ENCODE results near the gene ZNF740.
"Not testable (repeated sequence)": the region's sequence is repeated elsewhere in the genome, so short reads cannot be mapped to it uniquely, and the experiment has no call there.

ZNF740 gene

DNA sequence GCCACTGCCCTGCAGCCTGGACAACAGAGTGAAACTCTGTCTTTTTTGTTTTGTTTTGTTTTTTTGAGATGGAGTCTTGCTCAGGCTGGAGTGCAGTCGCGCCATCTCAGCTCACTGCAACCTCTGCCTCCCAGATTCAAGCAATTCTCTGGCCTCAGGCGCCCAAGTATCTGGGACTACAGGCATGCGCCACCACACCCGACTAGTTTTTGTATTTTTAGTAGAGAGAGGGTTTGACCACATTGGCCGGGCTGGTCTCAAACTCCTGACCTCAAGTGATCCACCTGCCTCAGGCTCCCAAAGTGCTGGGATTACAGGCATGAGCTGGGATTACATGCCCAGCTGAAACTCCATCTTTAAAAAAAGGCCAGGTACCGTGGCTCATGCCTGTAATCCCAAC lies 21.8 kb downstream of the ZNF740 start:
- H3K4me1 ChIP-seq (ENCODE audit: control insufficient read depth, insufficient read depth, low read length, poor library complexity, severe bottlenecking); H3K27ac ChIP-seq (ENCODE audit: low read depth, low read length, severe bottlenecking); H3K4me3 ChIP-seq (ENCODE audit: extremely low read depth, insufficient read depth, low read length, poor library complexity, severe bottlenecking); H3K9me3 ChIP-seq (ENCODE audit: control insufficient read depth, low read length); H3K36me3 ChIP-seq (ENCODE audit: control insufficient read depth, insufficient read depth, low read length): not testable (repeated sequence)
- 85 to 89% methylated on average over 4 to 7 of the region's 7 CpGs for WGBS, 2 experiments (ENCODE audit: insufficient coverage in 2 of 2)

DNA sequence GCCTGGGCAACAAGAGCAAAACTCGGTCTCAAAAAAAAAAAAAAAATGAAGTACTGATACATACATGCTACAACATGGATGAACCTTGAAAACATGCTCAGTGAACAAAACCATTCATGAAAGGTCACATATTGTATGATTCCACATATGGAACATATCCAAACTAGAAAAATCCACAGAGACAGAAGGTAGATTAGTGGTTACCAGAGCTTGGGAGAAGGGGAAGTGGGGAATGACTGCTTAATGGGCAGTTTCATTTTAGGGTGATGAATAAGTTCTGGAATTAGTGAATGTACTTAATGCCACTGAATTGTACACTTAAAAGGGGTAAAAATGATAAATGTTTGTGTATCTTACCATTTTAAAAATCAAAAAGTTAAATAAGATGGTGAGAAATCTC lies 23.8 kb downstream of the ZNF740 start:
- WGBS, 2 experiments (ENCODE audit: insufficient coverage in 2 of 2): 100% methylated on average over 1 of the region's 1 CpG; no CpG with 5 or more reads in 1 of the 2 experiments
- Histone ChIP-seq H3K9me3 (ENCODE audit: control insufficient read depth, low read length) (no peaks in the 10 kb centered on the region), H3K36me3 (ENCODE audit: control insufficient read depth, insufficient read depth, low read length) (no peaks in the 10 kb centered on the region)

DNA sequence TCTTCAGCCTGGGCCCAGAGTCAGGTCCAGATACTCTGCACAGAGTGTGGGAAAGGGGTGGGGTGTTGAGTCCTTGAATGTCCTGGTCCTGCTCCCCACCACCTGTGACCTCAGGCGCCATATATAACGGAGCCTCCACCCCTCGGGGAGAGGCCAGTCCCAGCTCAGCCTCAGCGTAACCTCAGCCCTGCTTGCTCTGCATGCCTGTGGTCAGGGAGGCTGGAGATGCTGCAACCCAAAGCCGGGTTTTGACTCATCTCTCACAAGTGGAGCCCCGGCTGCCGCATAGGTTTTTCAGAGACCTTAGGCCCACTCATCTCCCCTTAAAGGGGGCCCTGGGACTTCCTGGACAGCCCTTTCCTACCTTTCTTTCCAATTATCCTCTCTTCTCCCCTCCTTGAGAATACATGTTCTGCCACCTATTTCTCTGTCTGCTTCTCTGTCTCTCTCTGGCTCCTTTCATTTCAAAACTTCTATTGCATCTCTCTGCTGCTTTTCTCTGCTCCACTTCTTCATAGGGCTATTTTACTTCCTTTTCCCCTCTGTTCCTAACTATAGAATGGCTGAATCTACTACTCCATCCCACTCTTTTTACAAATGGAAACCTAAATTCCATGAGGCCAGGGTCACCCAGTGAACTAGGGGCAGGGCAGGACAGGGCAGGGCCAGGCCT lies 25.4 kb downstream of the ZNF740 start:
- Histone ChIP-seq H3K4me3 (ENCODE audit: extremely low read depth, insufficient read depth, low read length, poor library complexity, severe bottlenecking) (no peak overlapping the region), H3K4me1 (ENCODE audit: control insufficient read depth, insufficient read depth, low read length, poor library complexity, severe bottlenecking) (peaks cover 5% of the 10 kb centered on the region), H3K27ac (ENCODE audit: low read depth, low read length, severe bottlenecking) (no peak overlapping the region), H3K36me3 (ENCODE audit: control insufficient read depth, insufficient read depth, low read length) (peaks cover 8% of the 10 kb centered on the region), H3K9me3 (ENCODE audit: control insufficient read depth, low read length) (no peaks in the 10 kb centered on the region)
- WGBS, 2 experiments (ENCODE audit: insufficient coverage in 2 of 2): 85 to 88% methylated on average over 6 to 7 of the region's 7 CpGs

More for the DNA sequence above, 23.8 kb downstream of the ZNF740 start:
- Histone ChIP-seq H3K4me3 (ENCODE audit: extremely low read depth, insufficient read depth, low read length, poor library complexity, severe bottlenecking) (no peak overlapping the region), H3K4me1 (ENCODE audit: control insufficient read depth, insufficient read depth, low read length, poor library complexity, severe bottlenecking) (peaks cover 5% of the 10 kb centered on the region), H3K27ac (ENCODE audit: low read depth, low read length, severe bottlenecking) (no peak overlapping the region)

GRCh38 chr12:53207042-53207441 lies 26.5 kb downstream of the ZNF740 start, which contains the start of gene ITGB7:
ITGB7 (minus strand) TSS chr12:53207251; CDS start chr12:53200443, 6,808 bp downstream.
- H3K9me3 ChIP-seq (ENCODE audit: control insufficient read depth, low read length): no peaks in the 10 kb centered on the region
- 72 to 78% methylated on average over 3 to 4 of the region's 5 CpGs for WGBS, 2 experiments (ENCODE audit: insufficient coverage in 2 of 2)

GRCh38 chr12:53208435-53208834 lies 27.9 kb downstream of the ZNF740 start:
- no peaks in the 10 kb centered on the region for H3K9me3 ChIP-seq (ENCODE audit: control insufficient read depth, low read length)
- H3K36me3 ChIP-seq (ENCODE audit: control insufficient read depth, insufficient read depth, low read length): peaks cover 31% of the 10 kb centered on the region
- peaks cover 5% of the 10 kb centered on the region for H3K4me1 ChIP-seq (ENCODE audit: control insufficient read depth, insufficient read depth, low read length, poor library complexity, severe bottlenecking)
- no peak overlapping the region for H3K27ac ChIP-seq (ENCODE audit: low read depth, low read length, severe bottlenecking)
- WGBS, 2 experiments (ENCODE audit: insufficient coverage in 2 of 2): 63 to 79% methylated on average over 1 to 2 of the region's 2 CpGs
- H3K4me3 ChIP-seq (ENCODE audit: extremely low read depth, insufficient read depth, low read length, poor library complexity, severe bottlenecking): no peak overlapping the region

More at GRCh38 chr12:53207042-53207441, 26.5 kb downstream of the ZNF740 start, which contains the start of gene ITGB7:
- H3K27ac ChIP-seq (ENCODE audit: low read depth, low read length, severe bottlenecking): no peak within 1 kb of the TSS
- peaks cover 19% of the 10 kb centered on the region for H3K36me3 ChIP-seq (ENCODE audit: control insufficient read depth, insufficient read depth, low read length)
- no peak within 1 kb of the TSS for H3K4me3 ChIP-seq (ENCODE audit: extremely low read depth, insufficient read depth, low read length, poor library complexity, severe bottlenecking)
- H3K4me1 ChIP-seq (ENCODE audit: control insufficient read depth, insufficient read depth, low read length, poor library complexity, severe bottlenecking): peaks cover 5% of the 10 kb centered on the region

GRCh38 chr12:53208877-53209463 lies 28.4 kb downstream of the ZNF740 start:
- WGBS, 2 experiments (ENCODE audit: insufficient coverage in 2 of 2): 78 to 83% methylated on average over 7 of the region's 7 CpGs
- Histone ChIP-seq H3K4me3 (ENCODE audit: extremely low read depth, insufficient read depth, low read length, poor library complexity, severe bottlenecking) (no peak overlapping the region), H3K27ac (ENCODE audit: low read depth, low read length, severe bottlenecking) (no peak overlapping the region), H3K36me3 (ENCODE audit: control insufficient read depth, insufficient read depth, low read length) (peaks cover 31% of the 10 kb centered on the region), H3K9me3 (ENCODE audit: control insufficient read depth, low read length) (no peaks in the 10 kb centered on the region), H3K4me1 (ENCODE audit: control insufficient read depth, insufficient read depth, low read length, poor library complexity, severe bottlenecking) (peaks cover 5% of the 10 kb centered on the region)

- Histone ChIP-seq H3K4me3 (ENCODE audit: extremely low read depth, insufficient read depth, low read length, poor library complexity, severe bottlenecking) (no peak overlapping the region), H3K27ac (ENCODE audit: low read depth, low read length, severe bottlenecking) (no peak overlapping the region), H3K9me3 (ENCODE audit: control insufficient read depth, low read length) (no peaks in the 10 kb centered on the region), H3K36me3 (ENCODE audit: control insufficient read depth, insufficient read depth, low read length) (peaks cover 40% of the 10 kb centered on the region), H3K4me1 (ENCODE audit: control insufficient read depth, insufficient read depth, low read length, poor library complexity, severe bottlenecking) (peaks cover 22% of the 10 kb centered on the region)
- 92 to 97% methylated on average over 2 to 3 of the region's 4 CpGs for WGBS, 2 experiments (ENCODE audit: insufficient coverage in 2 of 2)
Measured at GRCh38 chr12:53210843-53211242, 30.3 kb downstream of the ZNF740 start.

DNA sequence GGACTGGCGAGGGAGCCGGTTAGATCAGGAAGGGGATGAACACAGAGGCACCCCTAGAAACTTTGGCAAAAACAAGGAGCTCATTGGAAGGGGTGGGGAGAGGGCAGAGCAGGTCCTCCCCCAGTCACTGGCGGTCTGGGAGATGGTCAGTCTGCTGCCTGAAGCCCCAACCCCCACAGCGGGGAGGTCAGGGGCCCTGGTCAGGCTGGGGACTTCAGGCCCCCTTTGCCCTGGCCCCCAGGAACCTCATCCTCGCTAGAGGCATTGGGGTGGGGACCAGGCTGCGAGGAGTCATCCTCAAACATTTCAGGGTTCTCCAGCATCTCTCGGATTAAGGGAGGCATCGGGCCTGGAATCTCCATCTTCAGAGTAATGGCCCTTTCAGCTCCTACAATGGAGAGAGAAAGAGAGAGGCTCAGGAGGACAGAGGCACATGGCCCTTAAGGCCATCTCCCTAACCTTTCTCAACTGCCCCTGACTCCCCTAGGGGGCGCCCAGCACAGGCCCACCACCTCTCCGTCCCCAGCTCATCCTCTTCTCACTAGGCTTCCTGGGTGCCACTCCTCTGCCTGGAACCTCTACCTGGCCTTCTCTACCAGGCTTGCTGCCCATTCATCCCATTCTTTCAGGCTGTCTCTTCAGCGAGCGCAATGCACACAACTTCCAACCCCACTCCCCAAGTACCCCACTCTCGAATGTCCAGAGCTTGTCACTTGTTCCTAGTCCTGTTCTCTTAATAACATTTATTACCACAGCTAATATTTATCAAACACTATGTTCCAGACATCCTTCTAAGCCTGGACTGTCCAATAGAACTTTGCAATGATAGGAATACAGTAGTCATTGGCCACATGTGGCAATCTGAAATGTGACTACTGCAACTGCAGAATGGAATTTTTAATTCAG lies 31.2 kb downstream of the ZNF740 start:
- no peak overlapping the region for H3K27ac ChIP-seq (ENCODE audit: low read depth, low read length, severe bottlenecking)
- peaks cover 40% of the 10 kb centered on the region for H3K36me3 ChIP-seq (ENCODE audit: control insufficient read depth, insufficient read depth, low read length)
- WGBS, 2 experiments (ENCODE audit: insufficient coverage in 2 of 2): 85 to 89% methylated on average over 8 of the region's 13 CpGs
- no peaks in the 10 kb centered on the region for H3K9me3 ChIP-seq (ENCODE audit: control insufficient read depth, low read length)
- peaks cover 29% of the 10 kb centered on the region for H3K4me1 ChIP-seq (ENCODE audit: control insufficient read depth, insufficient read depth, low read length, poor library complexity, severe bottlenecking)
- no peak overlapping the region for H3K4me3 ChIP-seq (ENCODE audit: extremely low read depth, insufficient read depth, low read length, poor library complexity, severe bottlenecking)

DNA sequence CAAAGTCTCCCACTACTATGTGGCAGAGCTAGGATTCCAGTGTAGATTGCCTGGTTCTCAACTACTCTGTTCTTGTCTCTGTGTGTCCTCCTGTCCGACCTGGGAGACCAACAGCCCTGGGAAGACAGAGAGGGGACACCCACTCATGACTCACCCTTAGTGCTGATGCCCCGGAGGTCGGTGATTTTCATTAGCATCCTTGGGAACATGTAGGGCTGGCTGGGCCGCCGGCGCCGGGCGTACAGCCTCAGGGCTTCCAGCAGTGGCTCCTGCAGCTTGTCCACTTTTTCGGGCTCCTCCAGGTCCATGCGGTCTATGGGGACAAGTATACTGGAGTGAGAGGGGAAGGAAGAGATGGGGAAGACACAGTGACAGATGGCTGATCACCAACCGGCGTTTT lies 32.4 kb downstream of the ZNF740 start:
- no peaks in the 10 kb centered on the region for H3K9me3 ChIP-seq (ENCODE audit: control insufficient read depth, low read length)
- H3K4me3 ChIP-seq (ENCODE audit: extremely low read depth, insufficient read depth, low read length, poor library complexity, severe bottlenecking): no peak overlapping the region
- H3K27ac ChIP-seq (ENCODE audit: low read depth, low read length, severe bottlenecking): no peak overlapping the region
- H3K36me3 ChIP-seq (ENCODE audit: control insufficient read depth, insufficient read depth, low read length): peaks cover 40% of the 10 kb centered on the region
- 56 to 63% methylated on average over 4 to 12 of the region's 12 CpGs for WGBS, 2 experiments (ENCODE audit: insufficient coverage in 2 of 2)
- peaks cover 37% of the 10 kb centered on the region for H3K4me1 ChIP-seq (ENCODE audit: control insufficient read depth, insufficient read depth, low read length, poor library complexity, severe bottlenecking)

DNA sequence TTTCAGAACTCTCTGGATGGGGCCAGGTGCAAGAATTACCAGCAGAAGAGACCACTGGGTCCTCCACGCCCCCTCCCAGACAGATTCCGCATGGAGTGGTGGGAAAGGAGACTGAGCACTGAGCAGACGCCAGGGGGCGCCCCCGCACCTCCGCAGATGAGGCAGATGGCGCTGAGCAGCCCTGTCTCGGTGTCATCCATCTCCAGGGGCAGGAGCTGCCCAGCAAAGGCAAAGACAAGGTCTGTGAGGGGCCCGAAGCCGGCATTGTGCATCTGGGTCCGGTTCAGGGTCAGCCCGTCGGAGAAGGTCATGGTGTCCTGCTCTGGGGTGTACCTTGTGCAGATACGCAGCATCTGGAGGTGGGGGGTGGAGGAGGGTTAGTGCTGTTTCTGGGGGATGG lies 32.8 kb downstream of the ZNF740 start:
- Histone ChIP-seq H3K4me1 (ENCODE audit: control insufficient read depth, insufficient read depth, low read length, poor library complexity, severe bottlenecking) (peaks cover 41% of the 10 kb centered on the region), H3K27ac (ENCODE audit: low read depth, low read length, severe bottlenecking) (no peak overlapping the region), H3K36me3 (ENCODE audit: control insufficient read depth, insufficient read depth, low read length) (peaks cover 40% of the 10 kb centered on the region), H3K4me3 (ENCODE audit: extremely low read depth, insufficient read depth, low read length, poor library complexity, severe bottlenecking) (no peak overlapping the region), H3K9me3 (ENCODE audit: control insufficient read depth, low read length) (no peaks in the 10 kb centered on the region)
- 9 to 11% methylated on average over 11 to 13 of the region's 14 CpGs for WGBS, 2 experiments (ENCODE audit: insufficient coverage in 2 of 2)

All from mesodermal cell (in vitro differentiated cells).